Measurements from ENCODE around the gene BRAF.

The BRAF gene

DNA sequence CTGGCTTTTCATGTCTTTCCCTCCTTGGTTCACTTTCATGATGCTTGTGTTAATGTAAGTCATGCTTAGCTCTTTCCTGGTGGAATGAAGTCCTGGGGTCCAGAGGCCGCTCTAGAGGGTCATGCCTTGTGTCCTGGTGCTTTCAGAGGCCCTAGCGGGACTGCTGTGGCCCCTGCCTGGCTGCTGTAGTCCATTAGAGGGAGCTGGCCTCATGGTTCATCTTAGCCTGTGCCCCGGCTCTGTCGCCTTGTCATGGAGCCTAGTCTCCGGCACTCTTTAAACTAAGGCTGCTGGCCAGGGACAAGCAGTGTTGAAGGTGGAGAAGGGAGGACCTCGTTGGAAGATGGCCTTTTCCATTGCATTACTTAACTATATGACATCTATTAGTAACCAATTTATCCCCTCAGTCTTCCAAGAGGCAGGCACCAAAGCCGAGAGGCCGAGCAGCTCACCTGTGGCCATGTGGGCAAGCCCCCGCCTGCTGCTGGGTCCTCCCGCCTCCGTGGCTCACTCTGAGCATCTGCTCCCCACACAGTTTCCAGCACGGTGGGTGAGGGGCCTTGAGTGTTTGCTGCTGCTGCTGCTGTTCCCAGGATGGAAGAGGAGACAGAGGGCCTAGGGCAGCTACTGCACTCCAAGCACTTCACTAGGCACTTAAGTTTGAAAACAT, 233.2 kb downstream of the BRAF start:
- H3K4me3 ChIP-seq (ENCODE audit: low read depth, low read length), result no peak overlapping the region
- DNase-seq (ENCODE audit: low read depth, low spot score), result no peak
- TF ChIP-seq, protein P1, sequence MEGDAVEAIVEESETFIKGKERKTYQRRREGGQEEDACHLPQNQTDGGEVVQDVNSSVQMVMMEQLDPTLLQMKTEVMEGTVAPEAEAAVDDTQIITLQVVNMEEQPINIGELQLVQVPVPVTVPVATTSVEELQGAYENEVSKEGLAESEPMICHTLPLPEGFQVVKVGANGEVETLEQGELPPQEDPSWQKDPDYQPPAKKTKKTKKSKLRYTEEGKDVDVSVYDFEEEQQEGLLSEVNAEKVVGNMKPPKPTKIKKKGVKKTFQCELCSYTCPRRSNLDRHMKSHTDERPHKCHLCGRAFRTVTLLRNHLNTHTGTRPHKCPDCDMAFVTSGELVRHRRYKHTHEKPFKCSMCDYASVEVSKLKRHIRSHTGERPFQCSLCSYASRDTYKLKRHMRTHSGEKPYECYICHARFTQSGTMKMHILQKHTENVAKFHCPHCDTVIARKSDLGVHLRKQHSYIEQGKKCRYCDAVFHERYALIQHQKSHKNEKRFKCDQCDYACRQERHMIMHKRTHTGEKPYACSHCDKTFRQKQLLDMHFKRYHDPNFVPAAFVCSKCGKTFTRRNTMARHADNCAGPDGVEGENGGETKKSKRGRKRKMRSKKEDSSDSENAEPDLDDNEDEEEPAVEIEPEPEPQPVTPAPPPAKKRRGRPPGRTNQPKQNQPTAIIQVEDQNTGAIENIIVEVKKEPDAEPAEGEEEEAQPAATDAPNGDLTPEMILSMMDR (IDR thresholded peaks at IDR 0.05; ENCODE audit: low read depth, low read length), result no peak
- in situ Hi-C loops (cut with HindIII; ENCODE audit: low sequenced_read_pairs), result no loop called here

DNA sequence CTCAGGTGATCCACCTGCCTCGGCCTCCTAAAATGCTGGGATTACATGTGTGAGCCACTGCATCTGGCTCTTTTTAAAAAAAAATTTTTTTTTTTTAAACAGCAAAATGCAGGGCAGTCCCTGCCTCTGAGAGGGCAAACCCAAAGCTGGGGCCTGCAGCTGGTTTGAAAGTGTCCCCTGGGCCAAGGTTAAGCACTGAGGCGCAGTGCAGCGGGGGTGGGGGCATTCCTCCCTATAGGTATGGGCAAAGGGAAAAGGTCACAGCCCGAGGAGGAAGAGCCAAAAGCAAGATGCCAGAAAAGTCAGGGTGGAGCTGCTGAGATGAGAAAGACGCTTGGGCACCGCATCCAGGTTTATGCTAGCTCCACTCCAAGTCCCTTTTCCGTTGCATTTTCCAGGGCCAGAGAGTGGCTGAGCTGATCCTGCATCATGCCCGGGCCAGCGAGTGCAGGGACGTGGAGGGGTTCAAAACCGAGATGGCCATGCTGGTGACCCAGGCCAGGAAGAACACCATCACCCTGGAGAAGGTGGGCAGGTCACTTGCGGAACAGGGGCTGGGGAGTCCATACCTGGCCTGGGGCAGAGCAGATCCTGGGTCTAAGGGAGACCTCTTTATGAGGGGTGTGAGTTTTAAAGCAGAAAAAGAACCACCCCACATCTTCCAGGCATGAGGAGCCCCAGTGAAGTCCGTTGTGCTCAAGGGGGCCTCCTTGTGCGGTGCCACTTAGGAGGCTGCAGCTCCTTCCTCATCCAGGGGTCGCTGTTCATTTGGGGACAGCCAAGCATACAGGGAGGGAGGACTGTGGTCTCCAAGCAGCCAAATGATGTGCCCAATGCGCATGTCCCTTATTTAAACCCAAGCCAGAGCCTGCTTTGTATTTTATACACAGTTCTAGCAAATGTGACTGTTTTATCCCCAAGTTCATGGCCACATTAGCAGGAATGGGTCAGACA, 235.3 kb downstream of the BRAF start:
- in situ Hi-C loops (cut with HindIII; ENCODE audit: low sequenced_read_pairs), result no loop called here
- TF ChIP-seq, protein P1 (IDR thresholded peaks at IDR 0.05; ENCODE audit: low read depth, low read length), result no peak
- H3K4me3 ChIP-seq (ENCODE audit: low read depth, low read length), result no peak overlapping the region
- no peak for DNase-seq (ENCODE audit: low read depth, low spot score)

DNA sequence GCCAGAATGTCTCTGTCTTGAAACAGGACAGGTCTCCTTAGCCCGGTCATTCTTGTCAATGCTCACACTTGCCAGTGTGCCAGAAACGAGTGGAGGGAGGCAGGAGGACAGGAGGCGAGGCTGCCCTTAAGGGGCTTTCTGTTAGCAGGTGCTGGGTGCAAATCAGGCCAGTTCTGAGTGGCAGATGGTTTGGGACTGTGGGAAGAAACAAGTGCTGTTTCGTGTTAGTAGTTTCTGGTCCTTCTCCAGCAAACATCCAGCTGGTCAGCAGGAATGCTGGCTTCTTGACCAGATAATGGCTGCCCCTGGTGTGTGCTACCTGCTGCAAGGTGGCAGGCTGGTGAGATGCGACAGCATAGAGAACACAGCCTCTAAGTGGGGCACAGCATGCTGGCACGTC, 236.4 kb downstream of the BRAF start:
- DNase-seq (ENCODE audit: low read depth, low spot score), result no peak
- TF ChIP-seq, protein P1 (IDR thresholded peaks at IDR 0.05; ENCODE audit: low read depth, low read length), result no peak
- H3K4me3 ChIP-seq (ENCODE audit: low read depth, low read length), result no peak overlapping the region
- in situ Hi-C loops (cut with HindIII; ENCODE audit: low sequenced_read_pairs), result no loop called here

DNA sequence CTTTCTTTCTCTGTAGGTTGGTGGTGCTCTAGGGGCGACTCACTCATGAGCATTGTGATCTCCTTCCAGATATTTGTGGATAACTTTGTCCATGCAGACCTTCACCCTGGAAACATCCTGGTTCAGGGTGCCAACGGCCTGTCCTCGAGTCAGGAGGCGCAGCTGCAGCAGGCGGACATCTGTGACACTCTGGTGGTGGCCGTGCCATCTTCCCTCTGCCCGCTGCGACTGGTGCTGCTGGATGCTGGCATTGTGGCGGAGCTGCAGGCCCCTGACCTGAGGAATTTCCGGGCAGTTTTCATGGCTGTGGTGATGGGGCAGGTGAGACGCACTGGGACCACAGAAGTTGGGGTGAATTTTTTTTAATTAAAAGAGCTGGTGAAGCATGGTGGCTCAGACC, 237.8 kb downstream of the BRAF start:
- no peak for DNase-seq (ENCODE audit: low read depth, low spot score)
- in situ Hi-C loops (cut with HindIII; ENCODE audit: low sequenced_read_pairs), result no loop called here
- TF ChIP-seq, protein P1 (IDR thresholded peaks at IDR 0.05; ENCODE audit: low read depth, low read length), result no peak
- H3K4me3 ChIP-seq (ENCODE audit: low read depth, low read length), result no peak overlapping the region

DNA sequence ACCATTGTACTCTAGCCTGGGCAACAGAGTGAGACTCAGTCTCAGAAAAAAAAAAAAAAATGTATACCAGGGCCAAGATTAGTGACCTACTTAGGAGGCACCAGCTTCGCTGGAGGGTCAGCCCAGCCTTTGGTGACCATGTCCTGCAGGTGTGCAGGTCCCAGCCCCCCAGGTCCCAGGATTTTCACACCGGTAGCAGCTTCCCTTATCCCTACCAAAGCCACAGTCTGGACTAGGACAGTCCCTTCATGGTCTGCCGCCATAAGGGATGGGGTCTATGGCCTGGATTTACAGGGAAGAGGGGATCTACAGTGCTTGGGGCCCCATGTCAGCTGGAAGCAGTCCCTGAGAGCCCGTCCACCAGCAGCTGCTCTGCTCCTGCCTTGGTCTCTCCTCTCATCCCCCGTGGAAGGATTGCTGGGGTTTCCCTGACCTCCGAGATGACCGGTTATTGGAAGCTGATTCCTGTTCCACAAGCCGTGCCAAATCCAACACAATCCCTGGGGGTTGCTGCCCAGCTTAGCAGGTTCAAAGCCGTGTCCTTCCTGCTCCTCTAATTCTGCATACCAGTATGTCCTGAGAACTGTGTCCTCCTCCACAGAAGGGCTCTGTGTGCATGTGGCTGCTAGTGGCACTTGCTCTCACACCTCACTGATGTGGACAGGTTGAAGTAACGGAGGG, 239.2 kb downstream of the BRAF start:
- in situ Hi-C loops (cut with HindIII; ENCODE audit: low sequenced_read_pairs), result no loop called here
- H3K4me3 ChIP-seq (ENCODE audit: low read depth, low read length), result no peak overlapping the region
- no peak for DNase-seq (ENCODE audit: low read depth, low spot score)
- TF ChIP-seq, protein P1 (IDR thresholded peaks at IDR 0.05; ENCODE audit: low read depth, low read length), result no peak
